NOMO-1 treated with dmso at 0.1 percent for 144 hours (cell line): ENCODE measurements around the gene MED12.

Experiments used
- DNase-seq: peaks from one replicate; lab custom pipeline; 2025; ENCODE audit not compliant: unreplicated experiment; lab: John Stamatoyannopoulos, UW

The MED12 gene

DNA sequence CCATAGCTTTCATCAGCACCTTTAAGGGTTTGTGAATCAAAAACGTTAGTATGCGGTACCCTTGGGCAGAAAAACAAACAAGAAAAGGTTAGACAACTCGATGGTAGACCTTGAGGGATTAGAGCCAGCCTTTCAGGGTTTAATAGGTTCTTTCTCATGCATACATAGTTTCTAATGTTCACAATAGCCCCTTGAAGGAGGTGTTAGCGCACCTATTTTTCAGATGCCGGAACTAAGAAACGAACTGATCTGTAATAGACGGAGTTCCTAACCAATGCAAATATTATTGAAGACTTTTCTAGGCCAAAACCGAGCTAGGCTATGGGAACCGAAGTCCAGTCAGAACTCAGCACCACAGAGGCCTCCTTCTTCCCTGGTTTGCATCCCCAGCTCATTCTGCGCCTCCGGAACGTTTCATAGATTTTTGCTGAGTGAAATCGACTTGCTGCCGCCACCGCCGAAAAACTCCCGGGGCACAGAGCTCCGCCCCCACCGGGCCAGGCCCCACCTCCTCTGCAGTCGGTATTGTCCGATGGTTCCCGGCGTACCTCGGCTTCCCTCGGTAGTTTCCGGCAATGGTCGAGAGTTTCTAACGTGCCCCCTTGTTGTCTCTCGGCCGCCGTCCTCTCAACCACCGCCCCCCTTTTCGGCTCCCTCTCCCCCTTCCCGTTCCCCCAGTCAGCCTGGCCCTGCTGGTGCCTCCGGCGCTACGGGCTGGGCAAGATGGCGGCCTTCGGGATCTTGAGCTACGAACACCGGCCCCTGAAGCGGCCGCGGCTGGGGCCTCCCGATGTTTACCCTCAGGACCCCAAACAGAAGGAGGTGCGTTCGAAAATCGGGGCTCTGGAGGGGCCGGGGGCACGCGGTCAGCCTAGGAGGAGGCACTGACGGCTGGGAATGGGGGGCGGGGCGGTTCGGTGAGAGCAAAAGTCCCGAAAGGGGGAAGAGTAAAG lies at the start of gene MED12:
Gene MED12, plus strand, starts transcription at position 565 of the 953 bp plus-strand sequence. Its CDS starts 159 bp downstream, at position 724.
- peak; percentile 41 for DNase-seq

DNA sequence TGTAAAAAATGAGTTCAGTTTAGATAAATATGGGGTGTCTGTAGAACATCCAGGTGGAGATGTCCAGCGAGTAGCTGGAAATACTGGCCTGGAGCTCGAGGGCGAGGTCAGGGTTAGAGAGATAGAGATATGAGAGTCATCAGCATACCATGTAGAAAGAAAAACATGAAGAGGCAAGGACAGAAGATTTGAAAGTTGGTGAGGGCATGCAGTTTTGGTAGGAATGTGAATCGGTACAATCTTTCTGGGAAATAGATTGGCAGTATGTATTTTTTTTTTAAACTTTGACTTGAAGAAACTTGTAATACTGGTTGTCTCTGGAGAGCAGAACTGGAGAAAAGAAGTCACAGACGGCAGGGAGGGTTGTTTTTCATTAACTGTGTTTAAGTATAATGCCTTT lies 47.9 kb upstream of the MED12 start:
- DNase-seq = no peak

DNA sequence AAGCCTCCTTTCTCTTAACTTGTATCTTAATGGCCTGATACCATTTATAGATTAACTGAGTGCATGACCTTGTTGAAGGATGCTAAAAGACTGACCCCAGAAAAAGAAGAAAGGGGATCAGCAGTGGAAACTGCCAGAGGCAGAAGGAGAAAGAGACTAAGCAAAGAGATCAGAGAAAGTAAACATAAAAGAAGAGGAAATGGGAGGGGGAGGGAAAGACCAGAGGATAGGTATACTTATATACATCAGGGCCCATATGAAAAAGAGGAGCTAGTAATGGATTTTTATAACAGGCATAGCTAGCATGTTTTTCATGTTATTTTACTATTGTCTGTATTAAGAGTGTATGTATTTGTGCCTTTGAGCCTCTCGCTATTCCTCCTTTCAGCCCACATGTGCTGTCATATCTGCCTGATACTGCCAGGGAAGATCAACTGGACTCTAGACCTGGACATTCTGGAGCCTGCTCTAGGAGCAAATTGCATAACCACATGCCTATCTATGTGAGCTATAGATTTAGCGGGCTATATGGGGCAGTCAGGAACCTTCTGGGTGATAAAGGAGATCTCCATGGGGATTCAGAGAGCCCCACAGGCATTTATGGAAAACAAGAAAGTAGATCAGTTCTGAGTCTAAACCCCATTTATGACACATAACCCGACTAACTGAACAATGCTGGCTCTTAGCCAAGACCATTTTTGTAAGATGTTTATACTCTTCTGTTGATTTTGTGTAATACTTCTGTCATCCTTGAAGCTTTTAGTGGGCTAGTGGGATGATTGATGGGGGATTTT lies 36.9 kb upstream of the MED12 start:
- DNase-seq = no peak

DNA sequence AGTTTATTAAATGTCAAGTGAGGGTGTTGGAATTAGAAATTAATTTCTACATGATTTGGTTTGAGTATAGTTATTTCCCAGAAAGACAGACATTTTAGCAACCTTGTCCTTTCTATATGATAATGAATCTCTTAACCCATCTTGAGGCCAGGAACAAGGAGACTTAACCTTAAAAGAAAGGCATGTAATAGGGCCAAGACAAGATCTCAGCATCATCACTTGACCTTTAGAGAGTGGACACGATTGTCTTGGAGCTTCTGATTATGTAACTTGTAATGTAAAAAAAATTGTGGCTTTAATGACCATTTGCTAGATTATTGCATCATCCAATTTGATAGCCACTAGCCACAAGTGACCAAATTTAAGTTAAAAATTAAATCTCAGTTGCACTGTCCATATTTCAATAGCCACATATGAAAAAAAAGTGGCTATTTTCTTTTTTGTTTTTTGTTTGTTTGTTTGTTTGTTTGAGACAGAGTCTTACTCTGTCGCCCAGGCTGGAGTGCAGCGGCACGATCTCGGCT lies 36.2 kb upstream of the MED12 start:
- DNase-seq = no peak

DNA sequence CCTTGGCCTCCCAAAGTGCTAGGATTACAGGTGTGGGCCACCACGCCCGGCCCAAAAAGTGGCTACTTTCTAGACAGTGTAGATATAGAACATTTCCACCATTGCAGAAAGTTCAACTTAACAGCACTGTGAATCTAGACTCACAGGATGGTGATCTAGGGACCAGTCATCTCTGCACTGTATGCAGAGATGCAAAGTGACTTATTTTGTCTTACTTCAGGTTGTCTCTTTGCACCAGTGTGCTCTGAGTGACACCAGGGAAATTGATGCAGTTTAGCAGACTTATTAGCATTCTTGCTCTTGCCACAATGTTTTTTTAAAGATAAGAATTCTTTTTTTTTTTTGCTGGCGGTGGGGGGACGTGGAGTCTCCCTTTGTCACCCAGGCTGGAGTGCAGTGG lies 35.6 kb upstream of the MED12 start:
- DNase-seq = no peak

DNA sequence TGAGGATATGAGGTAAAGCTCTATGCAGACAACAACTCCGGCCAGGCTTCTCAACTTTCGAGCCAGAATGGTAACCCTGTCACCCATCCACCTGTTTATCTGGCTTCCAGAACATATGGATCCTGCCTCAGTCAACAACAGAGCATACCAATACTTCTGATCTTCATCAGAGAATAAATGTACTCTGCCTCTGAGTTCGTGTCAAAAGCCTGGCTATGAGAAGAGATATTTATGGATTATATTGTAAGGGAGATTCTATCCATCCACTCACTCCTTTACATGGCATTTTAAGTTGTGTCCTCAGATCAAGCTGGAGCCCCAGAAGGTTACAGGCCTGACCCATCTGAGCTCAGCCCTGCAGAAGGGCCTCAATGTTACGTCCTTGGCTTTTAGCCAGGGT lies 32.5 kb upstream of the MED12 start:
- no peak for DNase-seq

DNA sequence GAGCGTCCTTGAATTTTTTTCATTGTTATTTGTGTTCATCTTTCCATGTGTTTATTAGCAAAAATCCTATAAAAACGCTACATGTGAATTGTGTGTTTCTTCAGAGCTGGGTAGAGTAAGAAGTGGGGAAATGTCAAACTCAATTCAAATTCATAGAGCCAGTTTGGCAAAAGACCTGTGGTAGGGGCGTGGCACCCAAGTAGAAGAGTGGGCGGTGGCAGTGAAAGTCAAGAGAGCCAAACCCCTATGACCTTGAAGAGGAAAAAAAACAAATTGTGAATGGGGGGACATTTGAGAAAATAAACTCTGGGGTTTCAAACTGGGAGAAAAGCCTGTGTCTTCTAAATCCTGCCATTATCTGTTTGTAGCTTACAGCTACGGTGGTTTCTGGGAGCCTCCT lies 27.1 kb upstream of the MED12 start:
- no peak for DNase-seq

DNA sequence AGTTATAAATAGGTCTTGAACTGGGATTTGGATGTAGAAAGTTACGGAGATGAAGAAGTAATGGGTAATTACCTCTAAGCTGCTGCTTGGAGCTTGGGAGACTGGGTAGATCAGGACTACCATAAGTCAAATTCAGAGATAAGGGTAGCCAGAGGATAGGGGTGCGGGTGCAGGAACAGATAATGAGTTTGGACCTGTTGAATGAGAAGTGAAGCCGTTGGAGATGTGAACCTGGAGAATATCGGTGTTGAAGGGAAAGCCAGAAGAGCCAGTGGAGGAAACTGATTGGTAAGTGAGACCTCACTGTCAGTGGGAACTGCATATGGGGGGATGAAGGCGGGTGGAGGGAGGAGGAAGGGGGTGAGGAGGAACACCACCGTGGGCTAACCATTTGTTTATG lies 23.4 kb upstream of the MED12 start:
- no peak for DNase-seq

DNA sequence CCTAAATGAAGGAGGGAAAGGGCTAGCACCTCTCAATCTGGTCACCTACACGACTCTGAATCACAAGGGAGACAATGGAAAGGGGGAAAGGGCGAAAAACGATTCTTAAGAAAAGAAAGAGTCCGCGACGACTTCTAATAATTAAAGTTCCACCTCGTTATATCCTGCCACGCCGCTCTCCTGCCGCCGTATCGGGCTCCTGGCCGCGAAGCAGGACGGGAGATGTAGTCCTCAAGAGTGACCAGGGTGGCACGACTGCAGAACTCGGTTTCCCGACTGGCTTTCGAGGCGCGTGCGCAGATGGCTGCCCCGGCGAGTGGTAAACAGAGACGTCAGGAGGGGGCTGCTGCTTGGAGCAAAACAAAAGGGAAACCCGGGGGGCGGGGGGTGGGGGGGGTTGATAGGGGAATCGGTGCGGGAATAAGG lies 22.8 kb upstream of the MED12 start, which contains the start of gene FOXO4:
Gene FOXO4, plus strand, starts transcription at position 297 of the 426 bp plus-strand sequence. CDS start 678 bp downstream, outside the sequence.
- DNase-seq = peak; percentile 53

DNA sequence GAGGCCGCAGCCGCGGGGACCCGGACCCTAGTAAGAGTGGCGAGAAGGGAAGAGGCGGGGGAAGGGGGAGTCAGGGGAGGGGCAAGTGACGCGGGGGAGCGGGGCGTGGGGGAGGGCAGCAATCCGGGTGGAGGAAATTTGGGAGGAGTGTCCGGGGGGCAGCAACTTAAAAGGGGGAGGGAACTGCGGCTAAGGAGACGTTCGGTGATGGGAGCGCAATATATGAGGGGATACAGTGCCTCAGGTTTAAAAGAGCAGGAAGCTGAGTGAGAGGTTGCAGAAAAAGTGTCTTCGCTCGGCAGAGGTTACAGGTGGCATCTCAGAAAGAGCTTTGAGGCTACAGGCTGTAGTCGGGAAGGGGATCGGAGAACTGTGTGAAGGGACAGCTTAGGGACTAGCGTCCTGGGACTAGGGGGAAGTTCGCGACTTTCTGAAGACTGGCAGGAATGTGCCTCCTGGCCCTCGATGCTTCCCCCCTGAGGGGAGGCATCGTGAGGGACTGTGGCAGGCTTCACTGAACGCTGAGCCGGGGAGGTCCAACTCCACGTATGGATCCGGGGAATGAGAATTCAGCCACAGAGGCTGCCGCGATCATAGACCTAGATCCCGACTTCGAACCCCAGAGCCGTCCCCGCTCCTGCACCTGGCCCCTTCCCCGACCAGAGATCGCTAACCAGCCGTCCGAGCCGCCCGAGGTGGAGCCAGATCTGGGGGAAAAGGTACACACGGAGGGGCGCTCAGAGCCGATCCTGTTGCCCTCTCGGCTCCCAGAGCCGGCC lies 22.2 kb upstream of the MED12 start:
- no peak for DNase-seq

DNA sequence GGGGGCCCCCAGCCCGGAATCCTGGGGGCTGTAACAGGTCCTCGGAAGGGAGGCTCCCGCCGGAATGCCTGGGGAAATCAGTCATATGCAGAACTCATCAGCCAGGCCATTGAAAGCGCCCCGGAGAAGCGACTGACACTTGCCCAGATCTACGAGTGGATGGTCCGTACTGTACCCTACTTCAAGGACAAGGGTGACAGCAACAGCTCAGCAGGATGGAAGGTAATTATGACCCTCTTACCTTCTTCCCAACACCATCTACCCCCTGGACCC lies 21.7 kb upstream of the MED12 start:
- no peak for DNase-seq

DNA sequence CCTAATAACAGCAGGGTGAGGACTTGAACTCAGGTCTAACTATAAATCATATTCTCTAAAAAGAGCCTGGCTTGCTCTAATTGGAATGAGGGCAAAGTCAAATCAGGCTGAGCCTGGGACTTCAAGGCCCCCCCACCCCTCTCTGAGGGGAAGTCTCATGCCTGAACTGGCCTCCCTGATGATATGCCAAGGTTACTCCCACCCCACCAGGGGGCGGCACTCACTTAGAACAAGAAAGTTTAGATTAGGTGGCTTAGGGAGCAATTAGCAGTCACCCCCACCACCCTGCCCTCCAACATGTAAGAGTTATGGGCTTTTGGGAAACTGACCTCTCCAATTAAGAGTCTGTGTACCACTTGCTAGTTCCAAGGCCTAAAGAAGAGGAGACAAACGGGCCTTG lies 20.1 kb upstream of the MED12 start:
- DNase-seq = peak; percentile 64

DNA sequence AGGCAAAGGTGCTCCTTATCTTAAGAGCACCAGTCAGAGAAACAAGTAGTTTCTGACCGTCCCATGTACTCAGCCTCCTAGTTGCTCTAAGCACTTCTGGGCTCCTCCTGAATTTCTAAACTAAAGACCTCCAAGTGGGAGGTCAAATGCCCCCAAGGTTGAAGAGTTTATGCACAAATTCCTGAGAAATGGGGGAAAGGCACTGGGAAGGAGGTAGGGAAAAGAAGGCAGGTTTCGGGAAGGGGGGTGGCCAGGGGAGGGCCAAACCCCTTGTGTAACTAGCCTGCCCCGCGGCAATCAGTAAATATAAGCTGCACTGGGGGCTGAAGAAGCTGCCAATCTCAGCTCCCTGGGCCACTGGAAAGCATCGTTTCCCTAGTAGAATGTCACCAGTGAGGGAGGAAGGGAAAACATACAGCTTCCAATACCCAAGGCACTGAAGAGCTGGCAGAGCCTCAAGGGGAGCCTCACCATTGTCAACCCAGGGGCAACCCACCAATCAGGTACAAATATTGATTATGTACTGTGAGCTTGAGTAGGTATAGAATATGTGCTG lies 19.4 kb upstream of the MED12 start:
- DNase-seq = no peak

DNA sequence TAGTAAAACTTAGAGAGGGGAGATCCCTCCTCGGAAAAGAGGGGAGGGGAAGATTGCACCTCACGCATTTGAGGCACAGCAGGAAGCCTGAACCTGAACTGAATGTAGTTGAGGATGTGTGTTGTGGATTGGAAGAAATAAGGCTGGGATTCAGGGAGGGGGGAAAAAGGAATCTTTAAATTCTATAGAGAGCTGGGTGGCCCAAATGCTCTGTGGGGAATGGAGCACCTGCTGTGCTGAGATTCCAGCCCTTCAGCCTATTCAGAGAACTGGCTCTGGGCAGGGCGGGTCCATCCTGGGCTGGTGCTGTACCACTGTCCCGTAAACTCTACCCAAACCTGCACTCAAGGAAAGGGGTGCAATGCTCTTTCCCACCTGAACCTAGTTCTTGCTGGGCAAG lies 18.7 kb upstream of the MED12 start:
- DNase-seq = no peak

DNA sequence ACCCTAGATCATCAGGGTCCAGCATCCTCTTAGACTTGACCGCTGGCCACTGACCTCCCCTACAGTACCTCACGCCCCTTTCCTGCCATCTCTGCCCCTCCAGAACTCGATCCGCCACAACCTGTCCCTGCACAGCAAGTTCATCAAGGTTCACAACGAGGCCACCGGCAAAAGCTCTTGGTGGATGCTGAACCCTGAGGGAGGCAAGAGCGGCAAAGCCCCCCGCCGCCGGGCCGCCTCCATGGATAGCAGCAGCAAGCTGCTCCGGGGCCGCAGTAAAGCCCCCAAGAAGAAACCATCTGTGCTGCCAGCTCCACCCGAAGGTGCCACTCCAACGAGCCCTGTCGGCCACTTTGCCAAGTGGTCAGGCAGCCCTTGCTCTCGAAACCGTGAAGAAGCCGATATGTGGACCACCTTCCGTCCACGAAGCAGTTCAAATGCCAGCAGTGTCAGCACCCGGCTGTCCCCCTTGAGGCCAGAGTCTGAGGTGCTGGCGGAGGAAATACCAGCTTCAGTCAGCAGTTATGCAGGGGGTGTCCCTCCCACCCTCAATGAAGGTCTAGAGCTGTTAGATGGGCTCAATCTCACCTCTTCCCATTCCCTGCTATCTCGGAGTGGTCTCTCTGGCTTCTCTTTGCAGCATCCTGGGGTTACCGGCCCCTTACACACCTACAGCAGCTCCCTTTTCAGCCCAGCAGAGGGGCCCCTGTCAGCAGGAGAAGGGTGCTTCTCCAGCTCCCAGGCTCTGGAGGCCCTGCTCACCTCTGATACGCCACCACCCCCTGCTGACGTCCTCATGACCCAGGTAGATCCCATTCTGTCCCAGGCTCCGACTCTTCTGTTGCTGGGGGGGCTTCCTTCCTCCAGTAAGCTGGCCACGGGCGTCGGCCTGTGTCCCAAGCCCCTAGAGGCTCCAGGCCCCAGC lies 17.6 kb upstream of the MED12 start:
- no peak for DNase-seq

DNA sequence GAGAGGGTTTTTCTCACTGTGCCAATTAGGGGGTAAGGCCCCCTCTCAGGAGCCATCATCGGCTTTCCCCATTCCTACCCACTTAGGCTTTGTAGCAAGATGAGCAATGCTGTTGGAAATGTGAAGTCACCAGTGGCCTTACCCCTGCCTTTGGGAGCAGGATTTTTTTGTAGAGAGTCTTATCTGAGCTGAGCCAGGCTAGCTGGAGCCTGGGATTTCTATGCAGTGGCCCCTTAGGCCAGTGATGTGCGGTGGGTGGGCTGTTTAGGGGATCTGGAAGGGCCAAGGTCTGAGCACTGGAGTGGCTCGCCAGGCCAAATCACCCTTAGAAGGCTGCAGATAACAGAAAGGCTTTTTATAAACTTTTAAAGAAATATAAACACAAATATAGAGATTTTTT lies 16.1 kb upstream of the MED12 start:
- no peak for DNase-seq

DNA sequence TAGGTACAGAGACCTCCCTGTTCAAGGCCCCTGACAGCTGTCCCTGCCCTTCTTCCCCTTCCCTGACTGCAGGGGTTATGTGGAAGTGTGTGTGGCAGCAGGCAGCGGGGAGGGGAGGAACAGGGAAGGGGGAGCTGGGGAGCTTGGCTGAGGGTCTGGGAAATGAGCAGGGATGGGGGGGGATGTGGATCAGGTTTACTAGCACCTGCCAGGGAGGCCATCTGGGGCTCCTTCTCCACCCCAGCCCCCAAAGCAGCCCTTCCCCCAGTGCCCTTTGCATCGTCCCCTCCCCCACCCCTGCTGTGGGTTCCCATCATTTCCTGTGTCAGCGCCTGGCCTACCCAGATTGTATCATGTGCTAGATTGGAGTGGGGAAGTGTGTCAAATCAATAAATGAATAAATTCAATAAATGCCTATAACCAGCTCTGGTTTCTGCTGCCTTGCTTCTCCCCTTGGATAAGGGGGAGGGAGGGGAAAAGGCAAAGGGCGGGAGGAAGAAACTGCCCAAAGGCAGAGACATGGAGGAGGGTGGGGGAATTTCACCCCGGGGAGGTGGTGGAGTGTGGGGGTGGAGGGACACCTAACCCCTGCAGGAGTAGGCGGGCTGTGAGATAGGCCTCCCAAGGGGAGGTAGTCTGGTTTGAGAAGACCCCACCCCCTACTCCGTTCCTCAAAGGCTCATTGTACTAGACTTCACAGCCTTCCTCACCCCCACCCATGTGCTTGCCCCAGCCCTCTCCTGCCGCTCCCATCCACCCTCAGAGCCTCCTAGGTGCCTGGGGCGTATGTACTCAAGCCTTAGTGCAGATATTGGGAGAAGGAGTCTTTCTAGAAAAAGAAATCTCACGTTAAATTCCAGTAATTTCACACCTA lies 15.0 kb upstream of the MED12 start:
- DNase-seq = no peak

DNA sequence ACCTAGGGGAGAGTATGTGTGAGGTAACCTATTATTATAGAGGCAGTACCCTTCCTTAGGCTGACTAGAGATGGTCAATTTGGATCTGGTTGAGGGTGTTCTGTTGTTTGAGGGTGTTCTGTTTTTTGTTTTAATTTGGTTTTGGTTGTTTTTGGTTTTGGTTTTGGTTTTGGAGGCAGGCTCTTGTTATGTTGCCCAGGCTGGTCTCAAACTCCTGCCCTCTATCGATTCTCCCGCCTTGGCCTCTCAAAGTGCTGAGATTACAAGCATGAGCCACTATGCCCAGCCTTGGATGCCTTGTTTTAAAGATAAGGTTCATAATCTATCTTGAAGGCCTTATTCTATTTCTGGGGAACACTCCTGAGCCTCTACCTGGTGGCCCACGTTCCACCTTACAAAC lies 12.8 kb upstream of the MED12 start:
- DNase-seq = no peak

DNA sequence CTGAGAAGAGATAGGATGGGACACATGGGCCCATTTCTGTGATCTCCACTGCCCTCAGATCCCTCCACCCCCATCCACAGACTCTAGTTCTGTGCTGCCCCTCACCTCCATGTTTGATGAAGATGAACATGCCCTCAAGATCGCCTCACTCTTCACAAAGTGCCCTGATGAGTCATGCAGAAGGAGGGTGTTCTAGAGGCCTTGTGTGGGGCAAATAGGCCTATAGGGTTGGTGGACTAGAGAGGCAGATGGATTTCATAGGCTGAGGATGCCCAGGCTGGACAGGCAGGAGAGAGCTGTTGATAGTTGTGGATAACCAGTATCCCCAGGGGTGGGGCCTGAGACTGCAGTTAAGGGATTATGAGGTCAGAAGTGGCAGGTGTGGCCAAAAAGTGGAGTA lies 12.0 kb upstream of the MED12 start, which contains the start of gene CXorf65:
Gene CXorf65, minus strand, starts transcription at position 314 of the 400 bp plus-strand sequence. Its CDS starts 184 bp downstream, at position 130.
- DNase-seq = peak; percentile 20
